HepG2 (cell line): ENCODE measurements around the gene SLC4A2. TPM values are rescaled to one million over a fixed set of nuclear protein-coding genes. Genes with fewer than 3 reads are reported as not detected.
"Not testable (repeated sequence)": the region's sequence is repeated elsewhere in the genome, so short reads cannot be mapped to it uniquely, and the experiment has no call there.

Source experiments
- ATAC-seq: fragments of 200-7000 bp; cut with Tn5 transposase; 3 replicates; pipeline ENCODE4 v1.9.1; 2020; ENCODE audit warnings: mild to moderate bottlenecking, moderate library complexity
- BruUV-seq: library from RNA; stranded (reverse); fragments of 400-500 nt; replicated peaks from 2 replicates; lab custom pipeline; 2021; lab: Mats Ljungman, UMichigan
- CTCF ChIA-PET: fragments of 300-600 bp; formaldehyde crosslinking; extraction: SDS; loops from one replicate; lab custom pipeline; 2021; ENCODE audit warnings: low total read pairs, inconsistent platforms, low intra/inter-chr PET ratio; lab: Yijun Ruan, JAX
- POLR2A ChIA-PET: fragments of 350-600 bp; sonication (Branson Sonifier 250); formaldehyde crosslinking; loops from one replicate; lab custom pipeline; 2020; ENCODE audit warnings: antibody characterized with exemption, inconsistent platforms; lab: Yijun Ruan, JAX
- DNase-seq: peaks from one replicate; pipeline ENCODE4 v3.0.0-alpha.2; 2015; ENCODE audit warnings: low spot score
- FAIRE-seq: peaks from 3 replicates; lab custom pipeline; 2011; peaks lifted over from hg19 to GRCh38; lab: Jason Lieb, UNC
- H2AFZ ChIP-seq: one replicate; pipeline ENCODE4 v1.6.1; 2011; ENCODE audit warnings: low read length, inconsistent platforms
- H3K27ac ChIP-seq: fragments of 300-600 bp; 3 replicates; pipeline ENCODE4 v1.8.0; 2011; ENCODE audit warnings: mixed run types, mild to moderate bottlenecking, mixed read lengths, low read length, inconsistent platforms; ENCODE audit not compliant: insufficient read depth; ENCODE audit errors: extremely low read length
- H3K27me3 ChIP-seq, 2 experiments: fragments of 200-600 bp in 1 of 2; 2 replicates in 1 of 2; 3 replicates in 1 of 2; pipeline versions ENCODE4 v1.6.0 to v1.8.0; 2011; ENCODE audit warnings: low read length in 2 of 2, mild to moderate bottlenecking in 2 of 2, moderate library complexity in 2 of 2, inconsistent platforms in 1 of 2; ENCODE audit not compliant: insufficient read depth in 2 of 2, control insufficient read depth in 1 of 2
- H3K36me3 ChIP-seq, 2 experiments: fragments of 200-600 bp in 1 of 2; replicated peaks in 1 of 2; 2 replicates in 1 of 2; 3 replicates in 1 of 2; pipeline versions ENCODE4 v1.5.1 to v1.8.0; 2011; ENCODE audit warnings: low read length in 2 of 2, inconsistent platforms in 1 of 2; ENCODE audit not compliant: insufficient read depth in 2 of 2, control insufficient read depth in 1 of 2
- H3K4me1 ChIP-seq: 2 replicates; pipeline ENCODE4 v1.5.1; 2012; ENCODE audit warnings: low read length, inconsistent platforms; ENCODE audit not compliant: insufficient read depth
- H3K4me2 ChIP-seq: 2 replicates; pipeline ENCODE4 v1.6.0; 2011; ENCODE audit warnings: low read depth, low read length, inconsistent platforms
- H3K4me3 ChIP-seq, 3 experiments: fragments of 200-600 bp in 1 of 3; sonication (generic), shearing (Covaris generic) in 1 of 3; replicated peaks in 1 of 3; 2 replicates each; pipeline ENCODE4 v1.5.1; 2011 to 2016; ENCODE audit warnings: low read length in 3 of 3, inconsistent platforms in 2 of 3, low read depth in 2 of 3, mild to moderate bottlenecking in 2 of 3, control low read depth in 1 of 3, mixed read lengths in 1 of 3; ENCODE audit not compliant: insufficient read depth in 1 of 3
- H3K79me2 ChIP-seq: one replicate; pipeline ENCODE4 v1.6.1; 2011; ENCODE audit warnings: low read length, inconsistent platforms; ENCODE audit not compliant: insufficient read depth
- H3K9ac ChIP-seq: 2 replicates; pipeline ENCODE4 v1.6.0; 2011; ENCODE audit warnings: mild to moderate bottlenecking, low read depth, low read length, inconsistent platforms; ENCODE audit not compliant: insufficient read depth
- H3K9me3 ChIP-seq: 2 replicates; pipeline ENCODE4 v1.5.1; 2012; ENCODE audit warnings: mild to moderate bottlenecking, low read length
- H4K20me1 ChIP-seq: 2 replicates; pipeline ENCODE4 v1.6.0; 2011; ENCODE audit warnings: inconsistent platforms, mild to moderate bottlenecking, low read length, moderate library complexity; ENCODE audit not compliant: insufficient read depth
- ARNT ChIP-seq: fragments of 450-650 bp; IDR thresholded peaks from 2 replicates; pipeline ENCODE4 v1.6.1; 2017
- ETV5 ChIP-seq: IDR thresholded peaks from 2 replicates; pipeline ENCODE4 v1.6.1; 2018; ENCODE audit warnings: missing biosample characterization, missing genetic modification reagents, inconsistent platforms, borderline replicate concordance
- FOXA3 ChIP-seq: IDR thresholded peaks from 2 replicates; pipeline ENCODE4 v1.6.1; 2016; ENCODE audit warnings: missing genetic modification reagents, missing compliant biosample characterization
- IRX3 ChIP-seq: sonication (generic); formaldehyde crosslinking; IDR thresholded peaks from 2 replicates; pipeline ENCODE4 v1.8.1; 2023; ENCODE audit warnings: mild to moderate bottlenecking, low read depth, missing genetic modification reagents, borderline replicate concordance
- NFATC3 ChIP-seq: sonication (generic); formaldehyde crosslinking; IDR thresholded peaks from 2 replicates; pipeline ENCODE4 v1.5.1; 2020; ENCODE audit warnings: mild to moderate bottlenecking, missing genetic modification reagents
- PAXIP1 ChIP-seq: sonication (generic); formaldehyde crosslinking; conservative IDR thresholded peaks from 2 replicates; pipeline ENCODE4 v1.4.0; 2020; ENCODE audit warnings: mild to moderate bottlenecking, missing genetic modification reagents, moderate library complexity
- RFX3 ChIP-seq: IDR thresholded peaks from 2 replicates; pipeline ENCODE4 v1.6.1; 2016; ENCODE audit warnings: missing biosample characterization, missing genetic modification reagents
- RFX5 ChIP-seq: IDR thresholded peaks from 2 replicates; pipeline ENCODE4 v1.6.1; 2011; ENCODE audit warnings: low read depth, low read length, improper control_type of control experiment
- SKI ChIP-seq: fragments of 450-650 bp; IDR thresholded peaks from one replicate; pipeline ENCODE4 v1.6.1; 2018; ENCODE audit warnings: mild to moderate bottlenecking; ENCODE audit not compliant: partially characterized antibody
- SOX5 ChIP-seq: IDR thresholded peaks from 2 replicates; pipeline ENCODE4 v1.6.1; 2016; ENCODE audit warnings: borderline replicate concordance
- SRSF4 ChIP-seq: fragments of 200-400 bp; formaldehyde crosslinking; IDR thresholded peaks from one replicate; pipeline ENCODE4 v1.6.1; 2018; ENCODE audit warnings: mild to moderate bottlenecking, low read depth, low read length, moderate library complexity; ENCODE audit not compliant: poor library complexity, severe bottlenecking
- ZNF121 ChIP-seq: sonication (generic); formaldehyde crosslinking; IDR thresholded peaks from 2 replicates; pipeline ENCODE4 v1.5.0; 2020; ENCODE audit warnings: mild to moderate bottlenecking, missing genetic modification reagents
- ZNF512B ChIP-seq: sonication (generic); formaldehyde crosslinking; IDR thresholded peaks from 2 replicates; pipeline ENCODE4 v1.5.1; 2020; ENCODE audit warnings: missing genetic modification reagents, mild to moderate bottlenecking, borderline replicate concordance
- ZNF749 ChIP-seq: sonication (generic); formaldehyde crosslinking; IDR thresholded peaks from 2 replicates; pipeline ENCODE4 v1.8.0; 2022; ENCODE audit warnings: mild to moderate bottlenecking, missing genetic modification reagents, moderate library complexity, borderline replicate concordance
- WGBS: methylation state at CpG from one replicate; pipeline ENCODE4 v1.1.6; 2017; ENCODE audit warnings: low lambda C conversion rate; 5-methylcytosine and 5-hydroxymethylcytosine counted together
- in situ Hi-C: cut with HindIII; loops from 2 replicates; pipeline ENCODE4 v1.10.0; 2017; ENCODE audit warnings: low pct_unique_long_range_greater_than_20kb; ENCODE audit not compliant: extremely low pct_ligation_motif_present
- intact Hi-C: fragments of 100-400 bp; cut with micrococcal nuclease; formaldehyde crosslinking; loops from one replicate; pipeline ENCODE4 v1.10.0; 2022; ENCODE audit not compliant: unreplicated experiment
- polyA plus RNA-seq, 8 experiments: library from polyadenylated mRNA; depleted of rRNA in 3 of 8; stranded (reverse) in 7 of 8; unstranded in 1 of 8; fragments of >200 nt; fragmentation: Illumina TruSeq in 4 of 8; extraction: Trizol in 4 of 8; gene quantifications; 2 replicates each; pipeline versions ENCODE4 v1.2.1 to v1.2.3, GENCODE V29; 2011 to 2016; ENCODE audit warnings: low read depth in 4 of 8, missing spikeins in 1 of 8, mixed read lengths in 1 of 8; ENCODE audit not compliant: insufficient read depth in 1 of 8
- total RNA-seq, 5 experiments: library from RNA; depleted of rRNA; stranded (reverse); fragments of >200 nt; fragmentation: Illumina TruSeq; extraction: Trizol; gene quantifications; 2 replicates each; pipeline ENCODE4 v1.2.3, GENCODE V29; 2016; ENCODE audit warnings: low read depth in 1 of 5

Gene SLC4A2
- total and polyA plus RNA-seq, 2 of the 13 experiments (the other 11 are each of a cell fraction or from before 2014, with no cell fraction given): 51.9 to 73.4 TPM

GRCh38 chr7:151043449-151043848, 15.9 kb upstream of the SLC4A2 start:
- intact Hi-C loops, BruUV-seq, H3K79me2 ChIP-seq, FAIRE-seq, in situ Hi-C loops, CTCF ChIA-PET, H2AFZ ChIP-seq, ATAC-seq, H4K20me1 ChIP-seq, H3K27me3 ChIP-seq, POLR2A ChIA-PET, H3K9me3 ChIP-seq, H3K9ac ChIP-seq, H3K4me3 ChIP-seq, H3K36me3 ChIP-seq, DNase-seq, H3K27ac ChIP-seq, H3K4me2 ChIP-seq: not testable (repeated sequence)
- H3K4me1 ChIP-seq: peaks cover 14% of the 10 kb centered on the region
- WGBS: 86% methylated on average over 10 of the region's 10 CpGs

- intact Hi-C loops (no loop called here), in situ Hi-C loops (no loop called here)
- Histone ChIP-seq H3K9me3 (no peaks in the 10 kb centered on the region), H3K4me3 (no peak overlapping the region), H3K9ac (no peak overlapping the region), H4K20me1 (no peaks in the 10 kb centered on the region), H3K36me3 (no peaks in the 10 kb centered on the region), H3K79me2 (no peaks in the 10 kb centered on the region), H2AFZ (no peak overlapping the region), H3K4me1 (peaks cover 10% of the 10 kb centered on the region), H3K27me3 (no peaks in the 10 kb centered on the region; a peak in 1 of 5 replicates), H3K27ac (no peak overlapping the region), H3K4me2 (no peak overlapping the region)
- ChIA-PET CTCF (no interaction called here), POLR2A (no interaction called here)
- no TSS peak for BruUV-seq
- no peak for ATAC-seq
- WGBS: 100% methylated on average over 3 of the region's 20 CpGs
- FAIRE-seq: no peak
- DNase-seq: no peak
- no peak for TF ChIP-seq ARNT
- no peak for TF ChIP-seq RFX5
- no peak for TF ChIP-seq RFX3
- TF ChIP-seq SOX5: no peak
- no peak for TF ChIP-seq IRX3
- TF ChIP-seq SRSF4: no peak
- no peak for TF ChIP-seq ZNF749 (CRISPR knock-in tag)
- no peak for TF ChIP-seq ZNF121 (CRISPR knock-in tag)
- no peak for TF ChIP-seq ETV5 (CRISPR knock-in tag)
- no peak for TF ChIP-seq SKI
- no peak for TF ChIP-seq ZNF512B (CRISPR knock-in tag)
- TF ChIP-seq PAXIP1 (CRISPR knock-in tag): no peak
- no peak for TF ChIP-seq NFATC3 (CRISPR knock-in tag)
- no peak for TF ChIP-seq FOXA3 (CRISPR knock-in tag)
Observed at GRCh38 chr7:151043959-151044358, 15.4 kb upstream of the SLC4A2 start.
